Neutrophil (primary cell): ENCODE results near the gene PKP4.

Experiments used
- H3K27ac ChIP-seq: fragments of 200-600 bp; sonication (generic); 2 replicates; pipeline ENCODE4 v1.5.1; 2016; ENCODE audit warnings: mild to moderate bottlenecking, moderate library complexity
- H3K27me3 ChIP-seq: fragments of 200-600 bp; sonication (generic); 2 replicates; pipeline ENCODE4 v1.6.0; 2016; ENCODE audit warnings: mild to moderate bottlenecking
- H3K36me3 ChIP-seq: fragments of 200-600 bp; sonication (generic); 2 replicates; pipeline ENCODE4 v1.5.1; 2017
- H3K4me1 ChIP-seq, 2 experiments: fragments of 200-600 bp in 1 of 2; sonication (generic) in 1 of 2; 1 replicate in 1 of 2; 2 replicates in 1 of 2; pipeline versions ENCODE4 v1.5.1 to v1.6.1; 2013 to 2016; ENCODE audit warnings: low read depth in 1 of 2, low read length in 1 of 2, mild to moderate bottlenecking in 1 of 2, moderate library complexity in 1 of 2; ENCODE audit not compliant: control insufficient read depth in 1 of 2, insufficient read depth in 1 of 2
- H3K4me3 ChIP-seq, 2 experiments: fragments of 200-600 bp in 1 of 2; sonication (generic) in 1 of 2; 1 replicate in 1 of 2; 2 replicates in 1 of 2; pipeline ENCODE4 v1.5.1; 2013 to 2016; ENCODE audit warnings: low read depth in 1 of 2, low read length in 1 of 2, mild to moderate bottlenecking in 1 of 2, moderate library complexity in 1 of 2
- H3K9me3 ChIP-seq: fragments of 200-600 bp; sonication (generic); 2 replicates; pipeline ENCODE4 v1.5.1; 2016
- CTCF ChIP-seq: fragments of 200-600 bp; sonication (generic); IDR thresholded peaks from 2 replicates; pipeline ENCODE4 v1.5.1; 2016; ENCODE audit warnings: antibody characterized with exemption

The PKP4 gene

GRCh38 chr2:158723921-158724802 lies 267.4 kb downstream of the PKP4 start:
- Histone ChIP-seq H3K4me3 (no peak overlapping the region), H3K27me3 (no peaks in the 10 kb centered on the region), H3K27ac (no peak overlapping the region), H3K9me3 (no peaks in the 10 kb centered on the region), H3K36me3 (no peaks in the 10 kb centered on the region), H3K4me1 (no peaks in the 10 kb centered on the region)
- no peak for TF ChIP-seq CTCF

GRCh38 chr2:158724803-158725381 lies 268.1 kb downstream of the PKP4 start:
- no peaks in the 10 kb centered on the region for H3K9me3 ChIP-seq
- no peaks in the 10 kb centered on the region for H3K27me3 ChIP-seq
- no peak overlapping the region for H3K4me3 ChIP-seq
- no peaks in the 10 kb centered on the region for H3K4me1 ChIP-seq
- TF ChIP-seq CTCF = no peak
- no peaks in the 10 kb centered on the region for H3K36me3 ChIP-seq
- H3K27ac ChIP-seq = no peak overlapping the region

- no peaks in the 10 kb centered on the region for H3K27me3 ChIP-seq
- no peak for TF ChIP-seq CTCF
- no peak overlapping the region for H3K27ac ChIP-seq
- no peaks in the 10 kb centered on the region for H3K9me3 ChIP-seq
- H3K4me3 ChIP-seq = no peak overlapping the region
- no peaks in the 10 kb centered on the region for H3K4me1 ChIP-seq
- H3K36me3 ChIP-seq = no peaks in the 10 kb centered on the region
These were observed 268.7 kb downstream of the PKP4 start for GRCh38 chr2:158725441-158725891.

- no peak for TF ChIP-seq CTCF
- no peaks in the 10 kb centered on the region for H3K36me3 ChIP-seq
- H3K4me3 ChIP-seq = no peak overlapping the region
- H3K9me3 ChIP-seq = no peaks in the 10 kb centered on the region
- no peaks in the 10 kb centered on the region for H3K4me1 ChIP-seq
- H3K27ac ChIP-seq = no peak overlapping the region
- H3K27me3 ChIP-seq = no peaks in the 10 kb centered on the region
These were observed 270.3 kb downstream of the PKP4 start for GRCh38 chr2:158726911-158727592.

- H3K9me3 ChIP-seq = no peaks in the 10 kb centered on the region
- H3K36me3 ChIP-seq = no peaks in the 10 kb centered on the region
- no peak for TF ChIP-seq CTCF
- no peak overlapping the region for H3K27ac ChIP-seq
- no peaks in the 10 kb centered on the region for H3K27me3 ChIP-seq
- no peaks in the 10 kb centered on the region for H3K4me1 ChIP-seq
- H3K4me3 ChIP-seq = no peak overlapping the region
These were observed 271.7 kb downstream of the PKP4 start for GRCh38 chr2:158728422-158728821.
